Heart left ventricle (tissue), 16 donors: ENCODE results near the gene RPTOR. TPM values are rescaled to one million over a fixed set of nuclear protein-coding genes. Genes with fewer than 3 reads are reported as not detected.
"Not testable (repeated sequence)": the region's sequence is repeated elsewhere in the genome, so short reads cannot be mapped to it uniquely, and the experiment has no call there.

ENCODE experiments used
- ATAC-seq, 4 donors: fragments of 200-7000 bp; cut with Tn5 transposase; one replicate each; pipeline ENCODE4 v1.9.1; 2020 to 2022; ENCODE audit warnings: moderate library complexity in 4 of 4, mild to moderate bottlenecking in 3 of 4, moderate number of reproducible peaks in 1 of 4
- DNase-seq, 5 donors: peaks; one replicate each; pipeline ENCODE4 v3.0.0-alpha.2; 2020
- H3K27ac ChIP-seq, 12 donors: fragments of 200-600 bp; sonication (generic) in 4 of 12; one replicate each; pipeline versions ENCODE4 v1.5.0 to v1.8.0; 2016 to 2022; ENCODE audit warnings: mild to moderate bottlenecking in 2 of 12
- H3K27me3 ChIP-seq, 9 donors: fragments of 200-600 bp; sonication (generic) in 2 of 9; one replicate each; pipeline versions ENCODE4 v1.5.1 to v1.8.0; 2016 to 2022; ENCODE audit warnings: mild to moderate bottlenecking in 3 of 9
- H3K36me3 ChIP-seq, 9 donors: fragments of 200-600 bp; sonication (generic) in 2 of 9; one replicate each; pipeline versions ENCODE4 v1.5.0 to v1.8.0; 2018 to 2022; ENCODE audit warnings: mild to moderate bottlenecking in 2 of 9
- H3K4me1 ChIP-seq, 12 donors: fragments of 200-600 bp; sonication (generic) in 4 of 12; one replicate each; pipeline versions ENCODE4 v1.5.0 to v1.8.0; 2016 to 2022; ENCODE audit warnings: mild to moderate bottlenecking in 3 of 12
- H3K4me3 ChIP-seq, 12 donors: fragments of 200-600 bp; sonication (generic) in 4 of 12; one replicate each; pipeline versions ENCODE4 v1.5.0 to v1.8.0; 2017 to 2022; ENCODE audit warnings: mild to moderate bottlenecking in 9 of 12, moderate library complexity in 4 of 12
- H3K9me3 ChIP-seq, 12 donors: fragments of 200-600 bp; sonication (generic) in 4 of 12; one replicate each; pipeline versions ENCODE4 v1.5.0 to v1.8.0; 2016 to 2022; ENCODE audit warnings: mild to moderate bottlenecking in 1 of 12
- CTCF ChIP-seq, 12 donors: fragments of 200-600 bp; sonication (generic) in 4 of 12; IDR thresholded peaks; one replicate each; pipeline versions ENCODE4 v1.5.0 to v1.8.0; 2018 to 2022; ENCODE audit warnings: antibody characterized with exemption in 12 of 12, mild to moderate bottlenecking in 5 of 12
- POLR2A ChIP-seq, 2 donors: fragments of 450-650 bp; IDR thresholded peaks; one replicate each; pipeline ENCODE4 v1.6.1; 2017; ENCODE audit warnings: antibody characterized with exemption in 2 of 2, mild to moderate bottlenecking in 2 of 2, moderate library complexity in 2 of 2
- WGBS, 4 donors: extraction: QIAGEN DNeasy Blood & Tissue Kit in 2 of 4; methylation state at CpG; one replicate each; pipeline versions ENCODE4 v1.1.5 to v1.1.7; 2013 to 2018; 5-methylcytosine and 5-hydroxymethylcytosine counted together
- intact Hi-C, 10 donors: fragments of 100-400 bp; cut with DNase I; formaldehyde crosslinking; loops; one replicate each; pipeline versions ENCODE4 v1.11.1 to v1.14.2; 2022
- polyA plus RNA-seq, 2 donors: library from polyadenylated mRNA; stranded (reverse); fragments of 200-250 nt; gene quantifications; one replicate each; pipeline ENCODE4 v1.2.3, GENCODE V29; 2013
- total RNA-seq, 9 donors: library from RNA; depleted of rRNA in 2 of 9; stranded (reverse); fragments of >200 nt in 2 of 9; fragmentation: NEBNext Ultra II Directional in 3 of 9; extraction: Animal tissue kit (Norgen Biotek cat#: 25700) in 3 of 9; gene quantifications; one replicate each; pipeline versions ENCODE4 v1.1.0 to v1.2.4, GENCODE V29; 2016 to 2023
- donor health status: ischemic (EF 13 %, LVEDD 7.1; RV severe dilation, severe dysfunction).
- donor health status: healthy with polysubstance abuse.
- donor health status: DM: no; HTN: yes; CAD: no.
- donor health status: DM: no; HTN: no; CAD: no.
- donor health status: ischemic (EF 25% LVEDD 6.9; RV normal size, moderate dysfunction).
- donor health status: ischemic (EF 25% LVEDD 5.7; RV mildly dilated, moderate dysfunction).
- donor health status: healthy.
- donor health status: DM: yes; HTN: yes; CAD: no.
- donor health status: ischemic (EF 35%, LVEDD 5.7; RV mildly dilated, moderate dysfunction).
- donor health status: nonischemic (EF 11% LVEDD 7.7; RV severe dilation, severe dysfunction).
- donor health status: DM: yes; HTN: yes; CAD: no.
- donor health status: PGD.
- donor health status: ischemic (EF 29% LVEDD 5.4; RV normal size, mild dysfunction).
- donor health status: nonischemic (EF 23%, LVEDD 6.1; RV moderate dilation, normal function).

The RPTOR gene
- total and polyA plus RNA-seq, 11 donors, result 14.7 to 31.7 (median 26.0) TPM

DNA sequence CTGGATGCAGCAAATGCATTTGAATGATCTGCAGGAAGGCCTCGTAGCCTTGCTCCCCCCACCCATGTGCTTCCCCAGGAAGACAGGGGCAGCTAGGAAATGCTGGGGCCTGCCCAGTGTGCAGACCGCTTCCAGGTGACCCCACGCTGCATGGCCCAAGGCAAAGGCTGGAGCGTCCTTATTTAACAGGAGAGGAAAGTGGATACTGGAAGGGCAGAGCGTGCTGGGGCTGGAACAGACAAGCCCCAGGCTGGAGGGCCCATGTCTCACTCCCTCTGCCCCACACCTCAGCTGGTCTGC is 42.1 kb upstream of the RPTOR start:
- H3K27me3 ChIP-seq, result peaks cover 0 to 61% (median 9%) of the 10 kb centered on the region in 9 donors
- H3K36me3 ChIP-seq, result no peaks in the 10 kb centered on the region
- H3K27ac ChIP-seq, result peak overlapping the region in 1 of 12 donors; percentile 85
- 72 to 83% (median 79%) methylated on average over 3 to 5 of the region's 5 CpGs for WGBS, 4 donors
- no peak for ATAC-seq
- intact Hi-C loops, result no loop called here
- DNase-seq, result no peak
- H3K4me1 ChIP-seq, result peaks cover 0 to 7% (median 0%) of the 10 kb centered on the region in 12 donors
- no peak for TF ChIP-seq CTCF (IDR thresholded peaks at IDR 0.05)
- TF ChIP-seq POLR2A (IDR thresholded peaks at IDR 0.05), result no peak
- H3K4me3 ChIP-seq, result no peak overlapping the region
- no peaks in the 10 kb centered on the region for H3K9me3 ChIP-seq

DNA sequence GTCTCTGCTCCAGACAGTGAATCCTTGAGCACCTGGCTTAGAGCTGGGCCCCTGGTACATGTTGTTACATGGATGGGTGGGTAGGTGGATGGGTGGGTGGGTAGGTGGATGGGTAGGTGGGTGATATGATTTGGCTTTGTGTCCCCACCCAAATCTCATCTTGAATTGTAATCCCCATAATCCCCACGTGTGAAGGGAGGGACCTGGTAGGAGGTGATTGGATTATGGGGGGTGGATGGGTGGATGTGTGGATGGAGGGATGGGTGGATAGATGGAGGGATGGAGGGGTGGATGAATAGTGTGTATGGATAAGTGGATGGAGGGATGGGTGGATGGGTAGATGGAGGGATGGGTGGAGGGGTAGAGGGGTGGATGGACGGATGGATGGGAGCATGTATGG is 41.6 kb upstream of the RPTOR start:
- no peak for ATAC-seq
- H3K36me3 ChIP-seq, result no peaks in the 10 kb centered on the region
- 70 to 76% (median 73%) methylated on average over 2 of the region's 2 CpGs for WGBS, 4 donors
- no peaks in the 10 kb centered on the region for H3K9me3 ChIP-seq
- H3K27ac ChIP-seq, result no peak overlapping the region
- H3K4me3 ChIP-seq, result no peak overlapping the region
- H3K4me1 ChIP-seq, result peaks cover 0 to 7% (median 0%) of the 10 kb centered on the region in 12 donors
- no peak for DNase-seq
- intact Hi-C loops, result no loop called here
- TF ChIP-seq POLR2A (IDR thresholded peaks at IDR 0.05) (no peak), CTCF (IDR thresholded peaks at IDR 0.05) (no peak)
- peaks cover 0 to 66% (median 9%) of the 10 kb centered on the region in 9 donors for H3K27me3 ChIP-seq

GRCh38 chr17:80503921-80504320 is 40.7 kb upstream of the RPTOR start:
- H3K9me3 ChIP-seq, result no peaks in the 10 kb centered on the region
- no peak for TF ChIP-seq POLR2A (IDR thresholded peaks at IDR 0.05)
- TF ChIP-seq CTCF (IDR thresholded peaks at IDR 0.05), result no peak
- ATAC-seq (no peak), DNase-seq (no peak)
- peaks cover 0 to 3% (median 0%) of the 10 kb centered on the region in 12 donors for H3K4me1 ChIP-seq
- peaks cover 0 to 62% (median 9%) of the 10 kb centered on the region in 9 donors for H3K27me3 ChIP-seq
- no peaks in the 10 kb centered on the region for H3K36me3 ChIP-seq
- H3K4me3 ChIP-seq, result no peak overlapping the region
- no peak overlapping the region for H3K27ac ChIP-seq
- intact Hi-C loops, result no loop called here

GRCh38 chr17:80504686-80505413 is 39.8 kb upstream of the RPTOR start:
- WGBS, 4 donors, result 23 to 29% (median 27%) methylated on average over 8 of the region's 8 CpGs
- Histone ChIP-seq H3K36me3 (no peaks in the 10 kb centered on the region), H3K4me3 (no peak overlapping the region), H3K27me3 (peaks cover 0 to 59% (median 9%) of the 10 kb centered on the region in 9 donors), H3K27ac (no peak overlapping the region), H3K9me3 (no peaks in the 10 kb centered on the region), H3K4me1 (peaks cover 0 to 3% (median 0%) of the 10 kb centered on the region in 12 donors)
- intact Hi-C loops, result no loop called here
- DNase-seq, result no peak
- TF ChIP-seq CTCF (IDR thresholded peaks at IDR 0.05), result no peak
- TF ChIP-seq POLR2A (IDR thresholded peaks at IDR 0.05), result no peak
- ATAC-seq, result peak in 2 of 4 donors; percentile 22 to 58

GRCh38 chr17:80507177-80507576 is 37.5 kb upstream of the RPTOR start:
- intact Hi-C loops, H3K36me3 ChIP-seq, ATAC-seq, H3K4me3 ChIP-seq, H3K9me3 ChIP-seq, H3K4me1 ChIP-seq, H3K27ac ChIP-seq, DNase-seq: not testable (repeated sequence)
- H3K27me3 ChIP-seq, result peaks cover 0 to 65% (median 11%) of the 10 kb centered on the region in 9 donors
- 41 to 46% (median 42%) methylated on average over 4 of the region's 4 CpGs for WGBS, 4 donors
